Measurements from ENCODE around the gene SLC24A3. TPM values are rescaled to one million over a fixed set of nuclear protein-coding genes. Genes with fewer than 3 reads are reported as not detected.

SLC24A3 gene
- total and polyA plus RNA-seq, 4 experiments from 2014 or later: not detected

DNA sequence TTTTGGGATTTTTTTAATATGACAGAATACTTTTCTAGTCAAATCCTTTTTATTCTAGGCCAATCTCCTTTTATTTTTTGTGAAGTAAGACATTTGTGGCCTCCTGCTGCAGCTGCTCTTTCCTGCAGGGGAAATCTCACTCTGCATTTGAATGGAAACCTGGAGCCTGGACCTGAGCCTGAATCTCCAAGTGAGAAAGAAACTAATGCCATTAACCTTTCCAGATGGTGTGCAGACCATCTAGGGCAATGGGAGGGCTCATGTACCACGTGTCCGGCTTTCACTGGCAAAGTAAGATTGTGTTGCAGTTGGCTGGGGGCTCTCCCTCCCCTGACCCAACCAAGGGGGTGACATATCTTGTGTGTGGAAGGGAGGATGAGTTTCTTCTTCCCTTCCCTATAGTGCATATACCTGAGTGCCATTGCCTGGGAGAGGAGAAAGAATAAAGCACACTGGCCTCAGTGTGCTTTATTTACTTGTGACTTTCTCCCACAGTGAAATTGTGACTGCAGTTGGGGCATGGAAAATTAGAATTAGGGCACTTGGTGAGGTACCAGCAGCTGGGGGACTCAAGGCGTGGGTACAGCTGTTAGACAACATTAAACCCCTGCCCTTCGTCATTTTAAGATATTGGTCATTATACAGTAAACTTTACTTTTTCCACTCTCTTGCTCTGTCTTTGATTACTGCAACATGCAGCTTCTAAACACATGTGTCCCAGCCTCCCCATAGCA lies 385.8 kb downstream of the SLC24A3 start:
- Histone ChIP-seq H3K27me3 (ENCODE audit: insufficient read depth, low read length) (no peaks in the 10 kb centered on the region), H3K9me3 (ENCODE audit: control insufficient read depth in 1 of 2, low read length in 2 of 2) (no peaks in the 10 kb centered on the region), H3K36me3 (ENCODE audit: insufficient read depth, low read length) (no peaks in the 10 kb centered on the region), H3K4me3 (ENCODE audit: low read length in 2 of 2) (no peak overlapping the region), H3K27ac (ENCODE audit: low read depth, low read length) (no peak overlapping the region), H3K4me1 (ENCODE audit: insufficient read depth, low read length) (no peaks in the 10 kb centered on the region)
- intact Hi-C loops (cut with micrococcal nuclease): no loop called here
- Mint-ChIP-seq H3K36me3 (no peaks in the 10 kb centered on the region), H3K9me3 (peaks cover 0 to 3% (median 0%) of the 10 kb centered on the region in 8 donors), H3K27me3 (peaks cover 2 to 4% of the 10 kb centered on the region in 2 donors), H3K27ac (no peak overlapping the region), H3K4me1 (no peaks in the 10 kb centered on the region), H3K4me3 (no peak overlapping the region)
- DNase-seq: no peak
- CTCF ChIA-PET (ENCODE audit: partially characterized antibody): no interaction called here
- POLR2A ChIA-PET (ENCODE audit: partially characterized antibody): no interaction called here

DNA sequence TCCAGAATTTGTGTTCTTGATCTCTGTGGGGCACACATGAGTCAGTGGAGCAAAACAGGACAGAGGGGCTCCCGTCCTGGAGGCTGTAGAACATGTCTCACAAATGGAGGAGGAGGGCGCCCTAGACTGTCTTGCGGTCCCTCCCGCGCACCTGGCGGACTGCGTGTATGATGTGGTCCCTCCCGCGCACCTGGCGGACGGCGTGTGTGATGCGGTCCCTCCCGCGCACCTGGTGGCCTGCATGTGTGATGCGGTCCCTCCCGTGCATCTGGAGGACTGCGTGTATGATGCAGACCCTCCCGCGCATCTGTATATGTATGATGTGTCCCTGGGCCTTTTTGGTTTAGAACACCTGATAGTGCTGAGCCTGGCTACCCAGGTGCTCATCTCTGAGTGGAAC lies 386.8 kb downstream of the SLC24A3 start:
- POLR2A ChIA-PET (ENCODE audit: partially characterized antibody): no interaction called here
- CTCF ChIA-PET (ENCODE audit: partially characterized antibody): no interaction called here
- H3K4me3 Mint-ChIP-seq: no peak overlapping the region

DNA sequence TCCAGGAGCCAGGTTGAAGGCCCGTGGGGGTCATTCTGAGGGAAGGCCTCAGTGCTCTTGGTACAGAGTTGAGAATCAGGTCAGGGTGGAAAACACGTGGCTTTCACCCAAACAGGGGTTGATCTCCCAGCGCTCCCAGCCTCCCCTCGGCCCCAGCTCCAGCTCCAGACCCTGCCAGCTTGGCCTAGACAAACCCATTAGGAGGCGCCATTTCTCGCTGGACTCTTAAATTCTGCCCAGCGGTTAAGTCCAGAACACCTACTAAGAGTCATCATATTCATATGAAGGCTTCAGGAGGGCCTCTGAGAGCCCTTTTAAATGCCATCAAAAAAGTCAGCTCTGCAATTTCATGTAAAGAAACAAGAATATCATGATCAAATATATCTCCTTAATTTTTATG lies 387.6 kb downstream of the SLC24A3 start:
- POLR2A ChIA-PET (ENCODE audit: partially characterized antibody): no interaction called here
- peaks cover 2 to 4% of the 10 kb centered on the region in 2 donors for H3K27me3 Mint-ChIP-seq
- no peaks in the 10 kb centered on the region for H3K9me3 ChIP-seq (ENCODE audit: control insufficient read depth in 1 of 2, low read length in 2 of 2)
- H3K36me3 ChIP-seq (ENCODE audit: insufficient read depth, low read length): no peaks in the 10 kb centered on the region
- H3K9me3 Mint-ChIP-seq: peaks cover 0 to 2% (median 0%) of the 10 kb centered on the region in 8 donors
- H3K4me3 Mint-ChIP-seq: no peak overlapping the region
- H3K27me3 ChIP-seq (ENCODE audit: insufficient read depth, low read length): no peaks in the 10 kb centered on the region
- no peaks in the 10 kb centered on the region for H3K4me1 Mint-ChIP-seq
- H3K27ac ChIP-seq (ENCODE audit: low read depth, low read length): no peak overlapping the region
- intact Hi-C loops (cut with micrococcal nuclease): no loop called here
- no peaks in the 10 kb centered on the region for H3K36me3 Mint-ChIP-seq
- no peaks in the 10 kb centered on the region for H3K4me1 ChIP-seq (ENCODE audit: insufficient read depth, low read length)
- CTCF ChIA-PET (ENCODE audit: partially characterized antibody): no interaction called here
- no peak overlapping the region for H3K27ac Mint-ChIP-seq
- DNase-seq: no peak
- H3K4me3 ChIP-seq (ENCODE audit: low read length in 2 of 2): no peak overlapping the region

More for the DNA sequence above, 386.8 kb downstream of the SLC24A3 start:
- no peak overlapping the region for H3K4me3 ChIP-seq (ENCODE audit: low read length in 2 of 2)
- H3K36me3 Mint-ChIP-seq: no peaks in the 10 kb centered on the region
- H3K27me3 ChIP-seq (ENCODE audit: insufficient read depth, low read length): no peaks in the 10 kb centered on the region
- H3K27me3 Mint-ChIP-seq: peaks cover 2 to 4% of the 10 kb centered on the region in 2 donors
- intact Hi-C loops (cut with micrococcal nuclease): no loop called here
- H3K4me1 Mint-ChIP-seq: no peaks in the 10 kb centered on the region
- DNase-seq: no peak
- H3K27ac ChIP-seq (ENCODE audit: low read depth, low read length): no peak overlapping the region
- no peaks in the 10 kb centered on the region for H3K9me3 ChIP-seq (ENCODE audit: control insufficient read depth in 1 of 2, low read length in 2 of 2)
- no peaks in the 10 kb centered on the region for H3K36me3 ChIP-seq (ENCODE audit: insufficient read depth, low read length)
- H3K27ac Mint-ChIP-seq: no peak overlapping the region
- no peaks in the 10 kb centered on the region for H3K4me1 ChIP-seq (ENCODE audit: insufficient read depth, low read length)
- peaks cover 0 to 3% (median 0%) of the 10 kb centered on the region in 8 donors for H3K9me3 Mint-ChIP-seq

GRCh38 chr20:19601126-19601810 lies 388.8 kb downstream of the SLC24A3 start:
- Histone ChIP-seq H3K27me3 (ENCODE audit: insufficient read depth, low read length) (no peaks in the 10 kb centered on the region), H3K27ac (ENCODE audit: low read depth, low read length) (no peak overlapping the region), H3K36me3 (ENCODE audit: insufficient read depth, low read length) (no peaks in the 10 kb centered on the region), H3K4me1 (ENCODE audit: insufficient read depth, low read length) (no peaks in the 10 kb centered on the region), H3K9me3 (ENCODE audit: control insufficient read depth in 1 of 2, low read length in 2 of 2) (no peaks in the 10 kb centered on the region), H3K4me3 (ENCODE audit: low read length in 2 of 2) (no peak overlapping the region)
- no peak for DNase-seq
- Mint-ChIP-seq H3K36me3 (no peaks in the 10 kb centered on the region), H3K27ac (no peak overlapping the region), H3K4me1 (no peaks in the 10 kb centered on the region), H3K4me3 (no peak overlapping the region), H3K27me3 (peaks cover 0 to 4% of the 10 kb centered on the region in 2 donors), H3K9me3 (no peaks in the 10 kb centered on the region)
- POLR2A ChIA-PET (ENCODE audit: partially characterized antibody): no interaction called here
- CTCF ChIA-PET (ENCODE audit: partially characterized antibody): no interaction called here
- intact Hi-C loops (cut with micrococcal nuclease): no loop called here

GRCh38 chr20:19602675-19603375 lies 390.4 kb downstream of the SLC24A3 start:
- intact Hi-C loops (cut with micrococcal nuclease): no loop called here
- Histone ChIP-seq H3K4me1 (ENCODE audit: insufficient read depth, low read length) (no peaks in the 10 kb centered on the region), H3K27me3 (ENCODE audit: insufficient read depth, low read length) (no peaks in the 10 kb centered on the region), H3K4me3 (ENCODE audit: low read length in 2 of 2) (no peak overlapping the region), H3K9me3 (ENCODE audit: control insufficient read depth in 1 of 2, low read length in 2 of 2) (no peaks in the 10 kb centered on the region), H3K27ac (ENCODE audit: low read depth, low read length) (no peak overlapping the region), H3K36me3 (ENCODE audit: insufficient read depth, low read length) (no peaks in the 10 kb centered on the region)
- no peak overlapping the region for H3K4me3 Mint-ChIP-seq
- peaks cover 0 to under 1% of the 10 kb centered on the region in 2 donors for H3K27me3 Mint-ChIP-seq
- no peaks in the 10 kb centered on the region for H3K4me1 Mint-ChIP-seq
- no peaks in the 10 kb centered on the region for H3K9me3 Mint-ChIP-seq
- H3K36me3 Mint-ChIP-seq: no peaks in the 10 kb centered on the region
- ChIA-PET CTCF (ENCODE audit: partially characterized antibody) (no interaction called here), POLR2A (ENCODE audit: partially characterized antibody) (no interaction called here)
- DNase-seq: no peak
- no peak overlapping the region for H3K27ac Mint-ChIP-seq

- Mint-ChIP-seq H3K9me3 (no peaks in the 10 kb centered on the region), H3K27me3 (no peaks in the 10 kb centered on the region), H3K27ac (no peak overlapping the region), H3K4me1 (no peaks in the 10 kb centered on the region), H3K36me3 (no peaks in the 10 kb centered on the region), H3K4me3 (no peak overlapping the region)
- CTCF ChIA-PET (ENCODE audit: partially characterized antibody): no interaction called here
- Histone ChIP-seq H3K36me3 (ENCODE audit: insufficient read depth, low read length) (no peaks in the 10 kb centered on the region), H3K27me3 (ENCODE audit: insufficient read depth, low read length) (no peaks in the 10 kb centered on the region), H3K4me1 (ENCODE audit: insufficient read depth, low read length) (no peaks in the 10 kb centered on the region), H3K27ac (ENCODE audit: low read depth, low read length) (no peak overlapping the region), H3K9me3 (ENCODE audit: control insufficient read depth in 1 of 2, low read length in 2 of 2) (no peaks in the 10 kb centered on the region), H3K4me3 (ENCODE audit: low read length in 2 of 2) (no peak overlapping the region)
- POLR2A ChIA-PET (ENCODE audit: partially characterized antibody): no interaction called here
- no peak for DNase-seq
- intact Hi-C loops (cut with micrococcal nuclease): no loop called here
Measured at GRCh38 chr20:19603376-19603750, 390.9 kb downstream of the SLC24A3 start.

GRCh38 chr20:19605786-19606485 lies 393.5 kb downstream of the SLC24A3 start:
- Histone ChIP-seq H3K4me3 (ENCODE audit: low read length in 2 of 2) (no peak overlapping the region), H3K4me1 (ENCODE audit: insufficient read depth, low read length) (no peaks in the 10 kb centered on the region), H3K9me3 (ENCODE audit: control insufficient read depth in 1 of 2, low read length in 2 of 2) (no peaks in the 10 kb centered on the region), H3K27ac (ENCODE audit: low read depth, low read length) (no peak overlapping the region), H3K27me3 (ENCODE audit: insufficient read depth, low read length) (no peaks in the 10 kb centered on the region), H3K36me3 (ENCODE audit: insufficient read depth, low read length) (no peaks in the 10 kb centered on the region)
- ChIA-PET POLR2A (ENCODE audit: partially characterized antibody) (no interaction called here), CTCF (ENCODE audit: partially characterized antibody) (interaction anchor here (1.6 kb wide), 1 partner anchor 10 kb away, joined by 4 read pairs; no protein-coding TSS in a partner anchor)
- intact Hi-C loops (cut with micrococcal nuclease): no loop called here
- no peaks in the 10 kb centered on the region for H3K4me1 Mint-ChIP-seq
- no peak for DNase-seq
- H3K36me3 Mint-ChIP-seq: no peaks in the 10 kb centered on the region
- peaks cover 0 to 2% of the 10 kb centered on the region in 2 donors for H3K27me3 Mint-ChIP-seq
- no peaks in the 10 kb centered on the region for H3K9me3 Mint-ChIP-seq
- H3K27ac Mint-ChIP-seq: no peak overlapping the region
- no peak overlapping the region for H3K4me3 Mint-ChIP-seq

Data from CD4-positive, alpha-beta memory T cell (primary cell).